K562 (cell line): ENCODE results near the gene LRRC41. TPM values are rescaled to one million over a fixed set of nuclear protein-coding genes. Genes with fewer than 3 reads are reported as not detected.

Experiments
- BMI1 ChIP-seq: fragments of 150-350 bp; IDR thresholded peaks from 2 replicates; pipeline ENCODE4 v1.6.1; 2014; ENCODE audit warnings: low read length
- ELF1 ChIP-seq: fragments of 200-800 bp; sonication (Bioruptor generic); IDR thresholded peaks from 2 replicates; pipeline ENCODE4 v1.6.1; 2016; ENCODE audit warnings: missing genetic modification characterization, missing compliant biosample characterization
- NR1H2 ChIP-seq: sonication (generic); formaldehyde crosslinking; IDR thresholded peaks from 2 replicates; pipeline ENCODE4 v1.4.0; 2020; ENCODE audit warnings: mild to moderate bottlenecking, missing genetic modification reagents
- NR4A1 ChIP-seq, 2 experiments: fragments of 250-450 bp in 1 of 2; fragments of 450-650 bp in 1 of 2; sonication (Bioruptor Pico) in 1 of 2; IDR thresholded peaks; 2 replicates each; pipeline versions ENCODE4 v1.4.0 to v1.6.1; 2016 to 2020; ENCODE audit warnings: mild to moderate bottlenecking in 2 of 2, missing compliant biosample characterization in 1 of 2, missing genetic modification characterization in 1 of 2, moderate library complexity in 1 of 2
- PCBP2 ChIP-seq: fragments of 200-400 bp; formaldehyde crosslinking; IDR thresholded peaks from 2 replicates; pipeline ENCODE4 v1.6.1; 2018; ENCODE audit warnings: low read length, low read depth, mild to moderate bottlenecking, moderate library complexity; ENCODE audit not compliant: poor library complexity, severe bottlenecking
- ZNF239 ChIP-seq: fragments of 250-450 bp; sonication (Bioruptor Pico); IDR thresholded peaks from 2 replicates; pipeline ENCODE4 v1.4.0; 2020; ENCODE audit warnings: mild to moderate bottlenecking
- ZNF431 ChIP-seq: sonication (generic); formaldehyde crosslinking; IDR thresholded peaks from 2 replicates; pipeline ENCODE4 v1.8.0; 2022; ENCODE audit warnings: mild to moderate bottlenecking, missing genetic modification reagents
- polyA plus RNA-seq, 8 experiments: library from polyadenylated mRNA; depleted of rRNA in 4 of 8; stranded (reverse) in 5 of 8; unstranded in 3 of 8; fragments of >200 nt; fragmentation: Nextera tagmentation in 2 of 8; fragmentation: Illumina TruSeq in 1 of 8; extraction: Ambion mirVana in 2 of 8; extraction: Trizol in 1 of 8; gene quantifications; 2 replicates each; pipeline versions ENCODE4 v1.2.1 to v1.2.3, GENCODE V29; 2011 to 2014; ENCODE audit warnings: inconsistent platforms in 1 of 8, missing spikeins in 1 of 8
- total RNA-seq, 7 experiments: library from RNA; depleted of rRNA in 6 of 7; stranded (reverse); fragments of >200 nt in 6 of 7; fragmentation: Illumina TruSeq in 2 of 7; extraction: Trizol in 2 of 7; gene quantifications; 2 replicates each; pipeline versions ENCODE4 v1.2.1 to v1.2.3, GENCODE V29; 2011 to 2021; ENCODE audit warnings: low replicate concordance in 1 of 7
- TF ChIP-seq, protein P1 (sequence below): IDR thresholded peaks from 3 replicates; pipeline ENCODE4 v1.6.1; 2011; ENCODE audit warnings: borderline replicate concordance, mild to moderate bottlenecking; ENCODE audit not compliant: insufficient read length, insufficient read depth
- TF ChIP-seq, protein P2 (sequence below), 3 experiments: fragments of 200-800 bp in 1 of 3; fragments of 250-450 bp in 1 of 3; fragments of 450-650 bp in 1 of 3; sonication (Bioruptor Pico) in 1 of 3; sonication (Bioruptor generic) in 1 of 3; formaldehyde crosslinking in 1 of 3; IDR thresholded peaks; 2 replicates each; pipeline versions ENCODE4 v1.6.1 to v1.8.0; 2016 to 2022; ENCODE audit warnings: mild to moderate bottlenecking in 2 of 3, missing genetic modification characterization in 2 of 3, missing compliant biosample characterization in 1 of 3, moderate library complexity in 1 of 3
- TF ChIP-seq, protein P3 (sequence below), 2 experiments: fragments of 200-800 bp in 1 of 2; sonication (Bioruptor generic) in 1 of 2; sonication (generic) in 1 of 2; formaldehyde crosslinking in 1 of 2; IDR thresholded peaks in 1 of 2; conservative IDR thresholded peaks in 1 of 2; 2 replicates each; pipeline versions ENCODE4 v1.5.0 to v1.6.1; 2016 to 2020; ENCODE audit warnings: missing compliant biosample characterization in 1 of 2, missing genetic modification characterization in 1 of 2, missing genetic modification reagents in 1 of 2
- TF ChIP-seq, protein P4 (sequence below), 2 experiments: fragments of 150-350 bp in 1 of 2; IDR thresholded peaks; 2 replicates each; pipeline ENCODE4 v1.6.1; 2012 to 2016; ENCODE audit warnings: low read depth in 2 of 2, low read length in 2 of 2, mild to moderate bottlenecking in 1 of 2, moderate library complexity in 1 of 2
- TF ChIP-seq, protein P5 (sequence below): sonication (generic); formaldehyde crosslinking; IDR thresholded peaks from 2 replicates; pipeline ENCODE4 v1.8.1; 2023; ENCODE audit warnings: mild to moderate bottlenecking, missing genetic modification reagents

The LRRC41 gene
- total and polyA plus RNA-seq, 9 of the 15 experiments (the other 6 are each of a cell fraction or from before 2014, with no cell fraction given) = 10.5 to 64.7 (median 44.2) TPM

DNA sequence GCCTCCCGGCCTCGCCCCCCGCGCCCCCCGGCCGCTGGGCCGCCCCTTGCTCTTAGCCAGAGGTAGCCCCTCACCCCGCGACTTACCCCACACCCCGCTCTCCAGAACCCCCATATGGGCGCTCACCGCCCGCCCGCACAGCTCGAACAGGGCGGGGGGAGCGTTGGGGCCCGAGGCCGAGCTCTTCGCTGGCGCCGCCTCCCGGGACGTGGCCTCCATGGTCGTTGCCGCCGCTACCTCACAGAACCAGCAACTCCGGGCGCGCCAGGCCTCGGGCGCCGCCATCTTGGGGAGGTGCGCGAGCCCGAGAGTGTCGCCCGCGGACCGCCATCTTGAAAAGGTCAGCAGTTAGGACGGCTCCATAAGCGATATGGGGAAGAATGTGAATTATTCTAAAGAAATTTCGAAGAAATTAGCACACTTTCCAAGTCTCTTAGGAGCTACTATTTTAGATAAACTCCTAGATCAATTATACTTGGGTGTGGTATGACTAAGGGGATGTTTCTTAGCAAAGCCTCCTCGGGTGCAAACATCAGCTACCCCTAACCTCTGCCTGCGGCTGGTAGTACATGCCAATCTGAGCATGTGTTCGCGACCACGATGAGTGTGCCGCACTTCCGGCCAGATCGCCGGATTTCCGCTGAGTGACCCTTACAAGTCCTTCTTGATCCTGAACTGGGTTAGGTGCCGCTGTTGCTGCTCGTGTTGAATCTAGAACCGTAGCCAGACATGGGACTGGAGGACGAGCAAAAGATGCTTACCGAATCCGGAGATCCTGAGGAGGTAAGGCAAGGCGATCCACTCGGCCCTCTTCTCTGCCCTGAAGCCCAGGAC, at the start of gene LRRC41, which contains the start of gene UQCRH (continued):
- TF ChIP-seq NR1H2 (peak; percentile 10; the same call in 1 of the 2 replicates), ZNF239 (CRISPR knock-in tag) (no peak), ELF1 (tag) (peak; percentile 90), BMI1 (no peak), NR4A1 (CRISPR knock-in tag; IDR thresholded peaks at IDR 0.05) (no peak), NR4A1 (tag; IDR thresholded peaks at IDR 0.05) (peak; percentile 93), ZNF431 (no peak), PCBP2 (no peak)
- TF ChIP-seq, protein P1, sequence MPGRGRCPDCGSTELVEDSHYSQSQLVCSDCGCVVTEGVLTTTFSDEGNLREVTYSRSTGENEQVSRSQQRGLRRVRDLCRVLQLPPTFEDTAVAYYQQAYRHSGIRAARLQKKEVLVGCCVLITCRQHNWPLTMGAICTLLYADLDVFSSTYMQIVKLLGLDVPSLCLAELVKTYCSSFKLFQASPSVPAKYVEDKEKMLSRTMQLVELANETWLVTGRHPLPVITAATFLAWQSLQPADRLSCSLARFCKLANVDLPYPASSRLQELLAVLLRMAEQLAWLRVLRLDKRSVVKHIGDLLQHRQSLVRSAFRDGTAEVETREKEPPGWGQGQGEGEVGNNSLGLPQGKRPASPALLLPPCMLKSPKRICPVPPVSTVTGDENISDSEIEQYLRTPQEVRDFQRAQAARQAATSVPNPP = no peak
- TF ChIP-seq, protein P2, sequence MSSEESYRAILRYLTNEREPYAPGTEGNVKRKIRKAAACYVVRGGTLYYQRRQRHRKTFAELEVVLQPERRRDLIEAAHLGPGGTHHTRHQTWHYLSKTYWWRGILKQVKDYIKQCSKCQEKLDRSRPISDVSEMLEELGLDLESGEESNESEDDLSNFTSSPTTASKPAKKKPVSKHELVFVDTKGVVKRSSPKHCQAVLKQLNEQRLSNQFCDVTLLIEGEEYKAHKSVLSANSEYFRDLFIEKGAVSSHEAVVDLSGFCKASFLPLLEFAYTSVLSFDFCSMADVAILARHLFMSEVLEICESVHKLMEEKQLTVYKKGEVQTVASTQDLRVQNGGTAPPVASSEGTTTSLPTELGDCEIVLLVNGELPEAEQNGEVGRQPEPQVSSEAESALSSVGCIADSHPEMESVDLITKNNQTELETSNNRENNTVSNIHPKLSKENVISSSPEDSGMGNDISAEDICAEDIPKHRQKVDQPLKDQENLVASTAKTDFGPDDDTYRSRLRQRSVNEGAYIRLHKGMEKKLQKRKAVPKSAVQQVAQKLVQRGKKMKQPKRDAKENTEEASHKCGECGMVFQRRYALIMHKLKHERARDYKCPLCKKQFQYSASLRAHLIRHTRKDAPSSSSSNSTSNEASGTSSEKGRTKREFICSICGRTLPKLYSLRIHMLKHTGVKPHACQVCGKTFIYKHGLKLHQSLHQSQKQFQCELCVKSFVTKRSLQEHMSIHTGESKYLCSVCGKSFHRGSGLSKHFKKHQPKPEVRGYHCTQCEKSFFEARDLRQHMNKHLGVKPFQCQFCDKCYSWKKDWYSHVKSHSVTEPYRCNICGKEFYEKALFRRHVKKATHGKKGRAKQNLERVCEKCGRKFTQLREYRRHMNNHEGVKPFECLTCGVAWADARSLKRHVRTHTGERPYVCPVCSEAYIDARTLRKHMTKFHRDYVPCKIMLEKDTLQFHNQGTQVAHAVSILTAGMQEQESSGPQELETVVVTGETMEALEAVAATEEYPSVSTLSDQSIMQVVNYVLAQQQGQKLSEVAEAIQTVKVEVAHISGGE (CRISPR knock-in tag; IDR thresholded peaks at IDR 0.05) = peak in 2 of 3 experiments; percentile 62 to 93; a peak in 4 of 6 replicates
- TF ChIP-seq, protein P3, sequence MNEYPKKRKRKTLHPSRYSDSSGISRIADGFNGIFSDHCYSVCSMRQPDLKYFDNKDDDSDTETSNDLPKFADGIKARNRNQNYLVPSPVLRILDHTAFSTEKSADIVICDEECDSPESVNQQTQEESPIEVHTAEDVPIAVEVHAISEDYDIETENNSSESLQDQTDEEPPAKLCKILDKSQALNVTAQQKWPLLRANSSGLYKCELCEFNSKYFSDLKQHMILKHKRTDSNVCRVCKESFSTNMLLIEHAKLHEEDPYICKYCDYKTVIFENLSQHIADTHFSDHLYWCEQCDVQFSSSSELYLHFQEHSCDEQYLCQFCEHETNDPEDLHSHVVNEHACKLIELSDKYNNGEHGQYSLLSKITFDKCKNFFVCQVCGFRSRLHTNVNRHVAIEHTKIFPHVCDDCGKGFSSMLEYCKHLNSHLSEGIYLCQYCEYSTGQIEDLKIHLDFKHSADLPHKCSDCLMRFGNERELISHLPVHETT (CRISPR knock-in tag; conservative IDR thresholded peaks at IDR 0.05 in 1 of 2, IDR thresholded peaks at IDR 0.05 in 1 of 2) = peak in 1 of 2 experiments; percentile 97; a peak in 2 of 4 replicates
- TF ChIP-seq, protein P4, sequence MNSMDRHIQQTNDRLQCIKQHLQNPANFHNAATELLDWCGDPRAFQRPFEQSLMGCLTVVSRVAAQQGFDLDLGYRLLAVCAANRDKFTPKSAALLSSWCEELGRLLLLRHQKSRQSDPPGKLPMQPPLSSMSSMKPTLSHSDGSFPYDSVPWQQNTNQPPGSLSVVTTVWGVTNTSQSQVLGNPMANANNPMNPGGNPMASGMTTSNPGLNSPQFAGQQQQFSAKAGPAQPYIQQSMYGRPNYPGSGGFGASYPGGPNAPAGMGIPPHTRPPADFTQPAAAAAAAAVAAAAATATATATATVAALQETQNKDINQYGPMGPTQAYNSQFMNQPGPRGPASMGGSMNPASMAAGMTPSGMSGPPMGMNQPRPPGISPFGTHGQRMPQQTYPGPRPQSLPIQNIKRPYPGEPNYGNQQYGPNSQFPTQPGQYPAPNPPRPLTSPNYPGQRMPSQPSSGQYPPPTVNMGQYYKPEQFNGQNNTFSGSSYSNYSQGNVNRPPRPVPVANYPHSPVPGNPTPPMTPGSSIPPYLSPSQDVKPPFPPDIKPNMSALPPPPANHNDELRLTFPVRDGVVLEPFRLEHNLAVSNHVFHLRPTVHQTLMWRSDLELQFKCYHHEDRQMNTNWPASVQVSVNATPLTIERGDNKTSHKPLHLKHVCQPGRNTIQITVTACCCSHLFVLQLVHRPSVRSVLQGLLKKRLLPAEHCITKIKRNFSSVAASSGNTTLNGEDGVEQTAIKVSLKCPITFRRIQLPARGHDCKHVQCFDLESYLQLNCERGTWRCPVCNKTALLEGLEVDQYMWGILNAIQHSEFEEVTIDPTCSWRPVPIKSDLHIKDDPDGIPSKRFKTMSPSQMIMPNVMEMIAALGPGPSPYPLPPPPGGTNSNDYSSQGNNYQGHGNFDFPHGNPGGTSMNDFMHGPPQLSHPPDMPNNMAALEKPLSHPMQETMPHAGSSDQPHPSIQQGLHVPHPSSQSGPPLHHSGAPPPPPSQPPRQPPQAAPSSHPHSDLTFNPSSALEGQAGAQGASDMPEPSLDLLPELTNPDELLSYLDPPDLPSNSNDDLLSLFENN (IDR thresholded peaks at IDR 0.05; ENCODE audit: low read depth in 2 of 2, low read length in 2 of 2) = peak in 1 of 2 experiments; percentile 72; a peak in 1 of 4 replicates
- TF ChIP-seq, protein P5, sequence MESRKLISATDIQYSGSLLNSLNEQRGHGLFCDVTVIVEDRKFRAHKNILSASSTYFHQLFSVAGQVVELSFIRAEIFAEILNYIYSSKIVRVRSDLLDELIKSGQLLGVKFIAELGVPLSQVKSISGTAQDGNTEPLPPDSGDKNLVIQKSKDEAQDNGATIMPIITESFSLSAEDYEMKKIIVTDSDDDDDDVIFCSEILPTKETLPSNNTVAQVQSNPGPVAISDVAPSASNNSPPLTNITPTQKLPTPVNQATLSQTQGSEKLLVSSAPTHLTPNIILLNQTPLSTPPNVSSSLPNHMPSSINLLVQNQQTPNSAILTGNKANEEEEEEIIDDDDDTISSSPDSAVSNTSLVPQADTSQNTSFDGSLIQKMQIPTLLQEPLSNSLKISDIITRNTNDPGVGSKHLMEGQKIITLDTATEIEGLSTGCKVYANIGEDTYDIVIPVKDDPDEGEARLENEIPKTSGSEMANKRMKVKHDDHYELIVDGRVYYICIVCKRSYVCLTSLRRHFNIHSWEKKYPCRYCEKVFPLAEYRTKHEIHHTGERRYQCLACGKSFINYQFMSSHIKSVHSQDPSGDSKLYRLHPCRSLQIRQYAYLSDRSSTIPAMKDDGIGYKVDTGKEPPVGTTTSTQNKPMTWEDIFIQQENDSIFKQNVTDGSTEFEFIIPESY (CRISPR knock-in tag) = peak; percentile 31
